ENCODE measurements around the gene ADRB2. TPM values are rescaled to one million over a fixed set of nuclear protein-coding genes. Genes with fewer than 3 reads are reported as not detected.

ADRB2 gene
- total and polyA plus RNA-seq, 2 of the 13 experiments (the other 11 are each of a cell fraction or from before 2014, with no cell fraction given): not detected

DNA sequence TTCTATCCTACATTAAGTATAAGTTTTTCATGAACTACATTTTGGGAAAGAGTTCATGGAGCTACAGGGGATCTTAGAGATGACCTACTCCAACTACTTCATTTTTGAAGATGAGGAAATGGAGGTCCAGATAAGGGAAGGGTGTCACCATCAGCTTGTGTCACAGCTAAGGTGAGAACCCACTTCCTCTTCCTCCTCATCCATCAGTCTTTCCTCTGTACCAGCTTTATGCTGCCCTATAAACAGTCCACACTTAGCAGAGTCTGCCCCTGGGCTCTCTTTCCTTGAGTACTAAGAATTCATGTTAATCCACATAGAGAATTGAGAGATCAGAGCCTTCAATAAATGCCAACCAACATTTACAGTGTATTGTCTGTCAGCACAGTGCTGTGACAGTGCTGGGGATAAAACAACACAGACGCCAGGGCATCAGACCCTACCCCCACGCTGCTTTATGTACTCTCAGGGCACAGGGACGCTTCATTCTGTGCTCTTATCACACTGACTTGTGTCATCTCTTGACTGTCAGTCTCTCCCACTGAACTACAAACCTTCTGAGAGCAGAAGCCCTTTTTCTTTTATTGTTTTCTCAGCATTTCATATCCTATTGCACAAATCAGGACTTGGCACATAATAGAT is 22.1 kb downstream of the ADRB2 start (continued):
- TF ChIP-seq, protein P1, sequence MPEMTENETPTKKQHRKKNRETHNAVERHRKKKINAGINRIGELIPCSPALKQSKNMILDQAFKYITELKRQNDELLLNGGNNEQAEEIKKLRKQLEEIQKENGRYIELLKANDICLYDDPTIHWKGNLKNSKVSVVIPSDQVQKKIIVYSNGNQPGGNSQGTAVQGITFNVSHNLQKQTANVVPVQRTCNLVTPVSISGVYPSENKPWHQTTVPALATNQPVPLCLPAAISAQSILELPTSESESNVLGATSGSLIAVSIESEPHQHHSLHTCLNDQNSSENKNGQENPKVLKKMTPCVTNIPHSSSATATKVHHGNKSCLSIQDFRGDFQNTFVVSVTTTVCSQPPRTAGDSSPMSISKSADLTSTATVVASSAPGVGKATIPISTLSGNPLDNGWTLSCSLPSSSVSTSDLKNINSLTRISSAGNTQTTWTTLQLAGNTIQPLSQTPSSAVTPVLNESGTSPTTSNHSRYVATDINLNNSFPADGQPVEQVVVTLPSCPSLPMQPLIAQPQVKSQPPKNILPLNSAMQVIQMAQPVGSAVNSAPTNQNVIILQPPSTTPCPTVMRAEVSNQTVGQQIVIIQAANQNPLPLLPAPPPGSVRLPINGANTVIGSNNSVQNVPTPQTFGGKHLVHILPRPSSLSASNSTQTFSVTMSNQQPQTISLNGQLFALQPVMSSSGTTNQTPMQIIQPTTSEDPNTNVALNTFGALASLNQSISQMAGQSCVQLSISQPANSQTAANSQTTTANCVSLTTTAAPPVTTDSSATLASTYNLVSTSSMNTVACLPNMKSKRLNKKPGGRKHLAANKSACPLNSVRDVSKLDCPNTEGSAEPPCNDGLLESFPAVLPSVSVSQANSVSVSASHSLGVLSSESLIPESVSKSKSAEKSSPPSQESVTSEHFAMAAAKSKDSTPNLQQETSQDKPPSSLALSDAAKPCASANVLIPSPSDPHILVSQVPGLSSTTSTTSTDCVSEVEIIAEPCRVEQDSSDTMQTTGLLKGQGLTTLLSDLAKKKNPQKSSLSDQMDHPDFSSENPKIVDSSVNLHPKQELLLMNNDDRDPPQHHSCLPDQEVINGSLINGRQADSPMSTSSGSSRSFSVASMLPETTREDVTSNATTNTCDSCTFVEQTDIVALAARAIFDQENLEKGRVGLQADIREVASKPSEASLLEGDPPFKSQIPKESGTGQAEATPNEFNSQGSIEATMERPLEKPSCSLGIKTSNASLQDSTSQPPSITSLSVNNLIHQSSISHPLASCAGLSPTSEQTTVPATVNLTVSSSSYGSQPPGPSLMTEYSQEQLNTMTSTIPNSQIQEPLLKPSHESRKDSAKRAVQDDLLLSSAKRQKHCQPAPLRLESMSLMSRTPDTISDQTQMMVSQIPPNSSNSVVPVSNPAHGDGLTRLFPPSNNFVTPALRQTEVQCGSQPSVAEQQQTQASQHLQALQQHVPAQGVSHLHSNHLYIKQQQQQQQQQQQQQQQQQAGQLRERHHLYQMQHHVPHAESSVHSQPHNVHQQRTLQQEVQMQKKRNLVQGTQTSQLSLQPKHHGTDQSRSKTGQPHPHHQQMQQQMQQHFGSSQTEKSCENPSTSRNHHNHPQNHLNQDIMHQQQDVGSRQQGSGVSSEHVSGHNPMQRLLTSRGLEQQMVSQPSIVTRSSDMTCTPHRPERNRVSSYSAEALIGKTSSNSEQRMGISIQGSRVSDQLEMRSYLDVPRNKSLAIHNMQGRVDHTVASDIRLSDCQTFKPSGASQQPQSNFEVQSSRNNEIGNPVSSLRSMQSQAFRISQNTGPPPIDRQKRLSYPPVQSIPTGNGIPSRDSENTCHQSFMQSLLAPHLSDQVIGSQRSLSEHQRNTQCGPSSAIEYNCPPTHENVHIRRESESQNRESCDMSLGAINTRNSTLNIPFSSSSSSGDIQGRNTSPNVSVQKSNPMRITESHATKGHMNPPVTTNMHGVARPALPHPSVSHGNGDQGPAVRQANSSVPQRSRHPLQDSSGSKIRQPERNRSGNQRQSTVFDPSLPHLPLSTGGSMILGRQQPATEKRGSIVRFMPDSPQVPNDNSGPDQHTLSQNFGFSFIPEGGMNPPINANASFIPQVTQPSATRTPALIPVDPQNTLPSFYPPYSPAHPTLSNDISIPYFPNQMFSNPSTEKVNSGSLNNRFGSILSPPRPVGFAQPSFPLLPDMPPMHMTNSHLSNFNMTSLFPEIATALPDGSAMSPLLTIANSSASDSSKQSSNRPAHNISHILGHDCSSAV (CRISPR knock-in tag; IDR thresholded peaks at IDR 0.05; ENCODE audit: borderline replicate concordance): no peak
- TF ChIP-seq, protein P2, sequence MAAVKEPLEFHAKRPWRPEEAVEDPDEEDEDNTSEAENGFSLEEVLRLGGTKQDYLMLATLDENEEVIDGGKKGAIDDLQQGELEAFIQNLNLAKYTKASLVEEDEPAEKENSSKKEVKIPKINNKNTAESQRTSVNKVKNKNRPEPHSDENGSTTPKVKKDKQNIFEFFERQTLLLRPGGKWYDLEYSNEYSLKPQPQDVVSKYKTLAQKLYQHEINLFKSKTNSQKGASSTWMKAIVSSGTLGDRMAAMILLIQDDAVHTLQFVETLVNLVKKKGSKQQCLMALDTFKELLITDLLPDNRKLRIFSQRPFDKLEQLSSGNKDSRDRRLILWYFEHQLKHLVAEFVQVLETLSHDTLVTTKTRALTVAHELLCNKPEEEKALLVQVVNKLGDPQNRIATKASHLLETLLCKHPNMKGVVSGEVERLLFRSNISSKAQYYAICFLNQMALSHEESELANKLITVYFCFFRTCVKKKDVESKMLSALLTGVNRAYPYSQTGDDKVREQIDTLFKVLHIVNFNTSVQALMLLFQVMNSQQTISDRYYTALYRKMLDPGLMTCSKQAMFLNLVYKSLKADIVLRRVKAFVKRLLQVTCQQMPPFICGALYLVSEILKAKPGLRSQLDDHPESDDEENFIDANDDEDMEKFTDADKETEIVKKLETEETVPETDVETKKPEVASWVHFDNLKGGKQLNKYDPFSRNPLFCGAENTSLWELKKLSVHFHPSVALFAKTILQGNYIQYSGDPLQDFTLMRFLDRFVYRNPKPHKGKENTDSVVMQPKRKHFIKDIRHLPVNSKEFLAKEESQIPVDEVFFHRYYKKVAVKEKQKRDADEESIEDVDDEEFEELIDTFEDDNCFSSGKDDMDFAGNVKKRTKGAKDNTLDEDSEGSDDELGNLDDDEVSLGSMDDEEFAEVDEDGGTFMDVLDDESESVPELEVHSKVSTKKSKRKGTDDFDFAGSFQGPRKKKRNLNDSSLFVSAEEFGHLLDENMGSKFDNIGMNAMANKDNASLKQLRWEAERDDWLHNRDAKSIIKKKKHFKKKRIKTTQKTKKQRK (IDR thresholded peaks at IDR 0.05; ENCODE audit: low read length): no peak
- TF ChIP-seq SRSF9 (IDR thresholded peaks at IDR 0.05; ENCODE audit: borderline replicate concordance, insufficient read depth, low read depth, low read length, poor library complexity, severe bottlenecking): no peak

All from HepG2 (cell line).